NOMO-1 treated with dmso at 0.1 percent for 144 hours (cell line): ENCODE results near the gene STAM2.
"Not testable (repeated sequence)": the region's sequence is repeated elsewhere in the genome, so short reads cannot be mapped to it uniquely, and the experiment has no call there.

Experiments
- DNase-seq: peaks from one replicate; lab custom pipeline; 2025; ENCODE audit not compliant: unreplicated experiment; lab: John Stamatoyannopoulos, UW

STAM2 gene

DNA sequence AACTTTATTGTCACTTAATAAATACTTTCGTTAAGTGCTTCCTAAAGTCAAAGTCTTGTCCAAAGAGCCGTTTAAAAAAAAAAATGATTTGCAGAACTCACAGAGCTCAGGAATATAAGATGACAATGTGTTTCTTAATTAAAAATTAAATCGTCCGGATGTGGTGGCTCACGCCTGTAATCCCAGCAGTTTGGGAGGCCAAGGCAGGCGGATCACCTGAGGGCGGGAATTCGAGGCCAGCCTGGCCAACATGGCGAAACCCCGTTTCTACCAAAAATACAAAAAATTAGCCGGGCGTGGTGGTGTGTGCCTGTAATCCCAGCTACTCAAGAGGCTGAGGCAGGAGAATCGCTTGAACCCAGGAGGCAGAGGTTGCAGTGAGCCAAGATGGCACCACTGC is 68.4 kb downstream of the STAM2 start:
- DNase-seq, result not testable (repeated sequence)

DNA sequence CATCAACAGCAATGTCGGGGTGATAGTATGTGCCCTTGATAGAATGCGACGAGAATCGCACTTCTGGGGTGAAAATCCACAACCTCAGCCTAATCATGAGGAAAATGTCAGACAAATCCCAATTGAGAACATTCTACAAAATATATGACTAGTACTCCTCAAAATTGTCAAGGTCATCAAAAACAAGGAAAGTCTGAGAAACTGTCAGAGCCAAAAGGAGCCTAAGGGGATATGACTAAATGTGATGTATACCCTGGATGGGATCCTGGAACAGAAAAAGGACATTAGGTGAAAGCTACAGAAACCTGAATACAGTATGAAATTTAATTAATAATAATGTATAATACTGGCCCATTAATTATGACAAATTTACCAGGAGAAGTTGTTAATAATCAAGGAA is 69.1 kb downstream of the STAM2 start:
- no peak for DNase-seq

DNA sequence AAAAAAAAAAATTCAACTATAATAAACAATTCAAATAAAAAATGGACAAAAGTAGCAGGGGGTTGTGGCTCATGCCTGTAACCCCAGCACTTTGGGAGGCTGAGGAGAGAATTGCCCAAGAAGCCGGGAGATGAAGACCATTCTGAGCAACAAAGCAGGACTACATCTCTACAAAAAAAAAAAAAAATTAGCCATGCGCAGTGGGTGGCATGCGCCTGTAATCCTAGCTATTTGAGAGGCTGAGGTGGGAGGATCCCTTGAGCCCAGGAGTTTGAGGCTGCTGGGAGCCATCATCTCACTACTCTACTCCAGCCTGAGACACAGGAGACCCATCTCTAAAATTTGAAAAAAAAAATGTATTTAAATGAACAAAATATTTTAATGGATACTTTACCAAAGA is 72.3 kb downstream of the STAM2 start:
- no peak for DNase-seq

DNA sequence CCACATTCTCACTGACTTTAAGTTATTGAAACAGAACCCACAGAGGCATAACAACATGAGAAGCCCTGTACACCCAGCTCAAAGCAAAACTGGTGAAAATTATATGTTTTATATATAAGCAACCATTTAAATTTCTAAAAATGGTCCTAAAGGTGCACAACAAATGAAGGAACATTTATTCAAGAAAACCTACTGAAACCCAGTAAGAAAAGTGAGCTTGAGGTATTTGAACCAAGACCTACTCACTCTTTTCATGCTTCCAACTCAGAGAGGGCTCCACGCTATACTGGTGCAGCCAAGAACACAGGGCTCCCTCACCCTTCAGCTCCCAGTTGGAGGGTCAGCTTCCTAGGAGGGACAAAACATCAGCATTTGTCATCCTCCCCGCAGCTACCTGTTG is 74.6 kb downstream of the STAM2 start:
- no peak for DNase-seq

DNA sequence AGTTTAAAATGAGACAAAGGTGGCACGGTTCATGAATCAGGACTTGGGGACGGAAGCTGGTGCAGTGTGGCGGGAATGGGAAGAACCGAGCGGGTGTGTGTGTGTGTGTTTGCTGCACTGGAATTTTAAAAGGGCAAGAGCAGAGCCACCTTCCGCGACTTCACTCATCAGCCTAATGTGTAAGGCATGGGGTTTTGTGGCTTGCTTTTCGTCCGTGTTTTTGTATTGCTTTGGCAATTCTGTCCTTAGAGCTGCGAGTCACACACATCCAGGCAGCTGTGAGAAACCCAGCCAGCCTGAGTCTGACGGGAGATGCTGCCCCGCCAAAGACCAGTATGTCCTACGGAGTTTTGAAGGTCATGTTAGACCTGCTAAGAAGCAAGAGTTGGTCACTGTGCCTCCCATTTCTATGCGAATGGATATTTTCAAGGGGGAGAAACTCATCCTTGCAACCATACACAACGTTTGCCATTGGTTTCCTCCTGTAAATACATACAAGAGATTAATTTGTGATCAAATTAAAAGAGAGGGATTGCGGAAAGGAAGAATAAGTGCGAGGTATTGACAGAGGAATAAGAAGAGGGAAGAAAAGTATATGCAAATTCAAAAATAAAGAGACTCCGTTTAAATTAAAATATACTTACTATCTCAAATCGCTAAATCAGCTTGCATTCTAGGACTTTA is 76.1 kb downstream of the STAM2 start:
- DNase-seq, result peak; percentile 19

DNA sequence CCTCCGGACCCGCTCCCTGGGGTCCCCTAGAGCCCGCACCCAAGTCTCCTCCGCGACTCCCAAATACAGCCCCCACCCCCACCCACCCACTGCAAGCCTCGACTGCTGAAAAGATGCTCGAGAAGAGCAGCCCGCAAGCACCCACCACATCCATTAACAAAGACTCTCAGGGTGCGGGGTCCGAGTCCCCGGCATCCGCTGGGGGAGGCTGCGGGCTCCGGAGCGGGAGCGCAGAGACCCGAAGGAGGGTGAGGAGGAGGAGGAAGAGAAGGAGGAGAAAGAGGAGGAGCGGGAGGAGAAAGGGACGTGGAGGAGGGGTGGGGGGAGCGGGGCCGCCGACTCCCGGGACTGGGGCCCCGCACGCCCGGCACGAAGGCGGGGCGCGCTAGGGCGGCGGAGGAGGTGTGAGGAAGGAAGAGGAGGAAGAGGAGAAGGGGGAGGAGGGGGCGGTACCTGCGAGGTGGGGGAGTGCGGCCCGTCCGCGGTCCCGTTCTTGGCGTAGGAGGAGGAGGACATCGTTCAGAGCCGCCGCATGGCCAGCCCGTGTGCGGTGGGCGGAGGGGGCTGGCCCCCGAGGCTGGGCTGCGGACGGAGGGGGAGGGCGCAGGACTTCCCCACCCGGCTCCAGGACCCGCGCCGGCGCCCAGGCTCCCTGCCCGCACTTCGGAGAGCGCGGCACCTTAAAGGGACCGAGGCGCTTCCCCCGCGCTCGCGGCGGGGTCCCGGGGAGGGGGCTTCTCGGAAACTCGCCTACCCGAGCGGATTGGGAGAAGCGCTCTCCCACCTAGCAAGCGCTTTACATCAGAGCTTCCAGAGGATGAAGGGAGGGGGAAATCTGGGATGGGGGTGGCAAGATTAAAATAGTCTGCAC is 76.8 kb downstream of the STAM2 start, which contains the start of gene CACNB4:
Gene CACNB4, minus strand, starts transcription at position 549 of the 871 bp plus-strand sequence.
- DNase-seq, result no peak

DNA sequence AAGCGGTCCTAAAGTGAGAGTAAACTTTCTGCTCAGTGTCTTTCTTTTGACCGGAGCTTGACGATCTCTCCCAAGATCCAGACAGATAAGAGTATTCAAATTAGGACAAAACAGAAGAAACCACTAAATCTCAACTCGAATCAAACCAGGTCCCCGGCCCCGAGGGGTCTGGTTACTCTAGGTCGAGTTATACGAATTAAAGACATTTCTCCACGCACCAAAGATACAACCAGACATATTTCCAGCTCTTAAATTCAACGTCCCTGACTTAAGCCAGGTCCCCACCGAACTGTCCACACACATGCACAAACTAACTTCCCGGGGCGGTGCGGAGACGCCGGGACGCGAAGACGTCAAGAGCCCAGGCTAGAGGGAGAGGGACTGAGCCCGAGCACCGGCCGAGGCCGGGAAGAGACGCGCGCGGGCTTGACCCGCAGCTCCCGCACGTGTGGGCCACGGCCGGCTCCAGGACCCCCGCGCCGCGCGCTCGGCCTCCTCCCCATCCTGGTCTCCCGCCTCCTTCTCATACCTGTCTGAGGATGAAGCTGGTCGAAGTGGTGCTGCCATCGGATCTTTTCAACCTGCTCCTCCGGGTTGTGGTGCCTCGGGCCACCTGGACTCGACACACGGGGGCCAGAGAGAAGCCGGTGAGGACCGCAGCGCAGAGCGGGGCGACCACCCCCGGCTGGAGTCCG is 77.6 kb downstream of the STAM2 start:
- DNase-seq, result no peak

DNA sequence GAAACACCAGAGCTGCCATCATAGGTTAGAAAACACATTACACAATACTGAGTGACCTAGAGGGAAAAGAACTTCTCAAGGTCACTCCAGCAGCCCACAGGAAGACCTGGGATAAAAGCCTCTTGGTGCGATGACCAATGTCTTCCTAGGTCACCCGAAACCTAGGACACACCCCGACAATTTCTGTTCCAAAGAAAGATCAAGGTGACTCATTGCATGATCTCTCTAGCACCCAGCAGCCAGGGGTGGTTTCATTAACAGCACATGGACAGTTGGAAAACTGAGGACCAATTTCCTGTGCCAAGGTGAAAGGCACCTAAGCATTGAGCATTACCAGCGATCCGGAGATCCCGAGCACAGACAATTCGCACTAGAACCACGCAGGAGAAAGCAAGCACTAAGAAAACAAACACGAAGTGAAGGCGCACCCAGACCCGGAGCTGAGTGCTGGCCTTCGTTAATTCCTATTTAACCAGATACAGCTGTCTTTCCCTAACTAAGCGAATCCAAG is 78.2 kb downstream of the STAM2 start:
- no peak for DNase-seq

DNA sequence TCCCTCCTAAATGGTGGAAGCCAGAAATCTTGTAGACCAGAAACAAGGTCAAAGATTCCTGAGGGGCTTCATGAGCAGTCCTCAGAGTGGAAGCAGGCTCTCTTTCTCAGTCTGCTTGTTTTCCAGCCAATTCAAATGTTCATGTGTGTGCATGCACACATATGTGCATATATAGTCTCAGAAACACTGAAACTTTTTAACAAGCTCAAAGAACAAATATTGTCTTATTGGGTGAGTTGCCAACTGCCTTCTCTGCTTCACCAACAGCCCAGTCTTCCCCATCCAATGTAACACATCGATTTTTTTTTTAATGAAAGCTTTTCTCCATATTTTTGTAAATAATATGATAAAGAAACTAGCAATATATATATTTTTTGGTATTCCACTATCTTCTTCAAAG is 80.4 kb downstream of the STAM2 start:
- no peak for DNase-seq

DNA sequence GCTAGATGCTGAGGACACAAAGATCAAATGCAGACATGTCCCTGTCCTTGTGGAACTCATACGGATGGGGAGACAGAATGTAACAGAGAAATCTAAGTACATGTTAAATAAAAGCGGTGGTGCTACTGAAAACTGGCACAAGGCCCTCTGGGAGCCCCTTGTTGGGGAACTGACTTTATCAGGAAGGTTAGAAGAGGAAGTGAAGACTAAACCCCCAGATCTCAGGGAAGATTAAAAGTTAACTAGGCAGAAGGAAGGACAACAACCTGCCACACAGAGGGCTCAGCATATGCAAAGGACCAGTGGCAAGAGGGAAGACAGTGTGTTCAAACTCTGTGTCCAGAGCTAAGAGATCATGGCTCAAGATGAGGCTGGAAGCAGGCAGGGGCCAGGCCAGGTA is 81.5 kb downstream of the STAM2 start:
- no peak for DNase-seq

DNA sequence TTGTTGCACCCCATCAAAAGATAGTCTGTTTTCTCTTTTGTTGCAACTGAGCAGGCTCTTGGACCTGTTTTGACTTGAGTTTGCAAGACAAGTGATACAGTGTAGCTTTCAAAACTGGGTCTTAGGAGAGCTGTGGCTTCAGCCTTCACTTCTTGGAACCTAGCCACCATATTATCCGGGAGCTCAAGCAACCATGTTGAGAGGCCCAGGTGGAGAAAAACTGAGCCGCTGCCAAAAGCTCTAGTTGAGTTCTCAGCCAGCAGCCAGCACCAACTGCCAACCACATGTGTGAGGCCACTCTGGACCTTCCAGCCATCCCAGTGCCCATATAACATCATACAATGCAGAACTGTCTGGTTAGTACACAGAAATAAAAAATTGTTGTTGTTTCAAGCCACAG is 82.1 kb downstream of the STAM2 start:
- DNase-seq, result no peak

DNA sequence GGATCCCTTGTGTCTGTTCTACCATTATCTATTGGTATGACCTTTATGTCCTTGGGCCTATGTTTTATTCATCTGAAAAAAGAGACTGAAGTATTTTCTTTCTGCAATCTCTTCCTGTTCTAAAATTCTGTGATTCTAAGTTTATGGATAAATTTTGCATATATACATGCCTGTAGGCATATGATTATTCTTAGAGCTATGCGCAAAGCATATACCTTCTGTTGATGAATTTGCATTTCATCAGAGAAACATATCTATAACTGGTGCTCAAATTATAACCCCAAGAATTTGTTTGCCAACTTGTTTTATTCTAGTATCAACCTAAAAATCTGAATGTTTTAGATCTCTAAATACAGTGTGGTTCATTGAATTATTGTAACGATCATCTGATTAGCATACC is 83.5 kb downstream of the STAM2 start:
- DNase-seq, result no peak

DNA sequence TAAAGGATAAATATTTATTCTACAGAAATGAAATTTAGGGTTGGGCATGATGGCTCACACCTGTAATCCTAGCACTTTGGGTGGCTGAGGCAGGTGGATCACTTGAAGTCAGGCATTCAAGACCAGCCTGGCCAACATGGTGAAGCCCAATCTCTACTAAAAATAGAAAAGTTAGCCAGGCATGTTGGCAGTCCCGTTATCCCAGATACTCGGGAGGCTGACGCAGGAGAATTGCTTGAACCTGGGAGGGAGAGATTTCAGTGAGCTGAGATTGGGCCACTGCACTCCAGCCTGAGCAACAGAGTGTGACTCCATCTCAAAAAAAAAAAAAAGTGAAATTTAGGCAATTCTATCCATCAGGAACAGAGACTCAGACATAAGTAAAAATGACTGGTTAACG is 84.8 kb downstream of the STAM2 start:
- not testable (repeated sequence) for DNase-seq

DNA sequence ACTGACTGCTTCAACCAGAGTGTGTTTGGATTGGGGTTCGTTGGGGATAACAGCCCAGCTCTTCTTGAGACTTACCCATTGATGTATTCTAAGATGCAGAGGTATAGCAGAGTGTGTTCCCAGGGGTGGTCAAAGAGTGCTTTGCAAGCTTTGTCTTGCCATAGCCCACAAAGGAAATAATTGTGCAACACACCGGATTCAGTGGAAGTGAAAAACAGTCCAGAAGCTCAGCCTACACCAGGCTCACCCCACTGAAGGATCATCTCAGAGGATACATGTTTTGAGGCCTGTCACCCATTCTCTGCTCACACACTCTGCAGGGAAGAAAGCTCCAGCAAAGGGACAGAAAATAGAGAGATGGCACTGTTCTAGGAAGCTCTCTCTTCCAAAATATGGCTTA is 86.3 kb downstream of the STAM2 start:
- DNase-seq, result peak; percentile 57

DNA sequence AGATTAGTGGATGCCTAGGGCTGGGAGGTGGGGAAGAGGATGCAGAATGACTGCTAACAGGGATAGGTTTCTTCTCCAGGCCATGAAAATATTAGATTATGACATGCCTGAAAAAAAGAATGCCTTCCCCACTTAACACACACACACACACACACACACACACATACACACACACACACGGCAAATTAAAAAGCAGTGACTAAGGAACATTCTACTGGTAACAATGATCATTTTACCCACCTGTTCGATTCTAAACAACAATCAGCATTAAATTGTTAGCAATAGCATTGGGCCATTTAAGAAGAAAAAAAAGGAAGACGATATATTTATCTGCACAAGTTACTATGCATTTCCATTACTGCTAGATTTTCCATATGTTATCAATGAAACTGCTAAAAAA is 87.6 kb downstream of the STAM2 start:
- no peak for DNase-seq

DNA sequence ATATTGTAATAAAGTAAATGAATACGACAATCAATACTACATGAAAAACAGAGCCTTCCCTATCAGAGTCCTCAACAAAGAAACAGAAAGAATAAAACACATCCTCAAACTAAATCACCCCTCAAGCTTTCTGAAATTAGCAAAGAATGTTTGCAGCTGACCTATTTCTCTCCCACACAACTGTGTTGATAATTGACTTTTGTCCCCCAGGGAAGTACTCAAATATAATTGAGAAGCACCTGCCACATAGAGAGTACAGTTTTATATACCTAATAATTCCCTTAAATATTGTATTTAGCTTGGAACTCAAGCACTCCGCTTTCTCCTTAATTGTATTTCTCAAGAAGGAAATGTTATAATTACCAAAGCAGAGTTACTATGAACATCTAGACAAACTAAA is 89.3 kb downstream of the STAM2 start:
- DNase-seq, result no peak

DNA sequence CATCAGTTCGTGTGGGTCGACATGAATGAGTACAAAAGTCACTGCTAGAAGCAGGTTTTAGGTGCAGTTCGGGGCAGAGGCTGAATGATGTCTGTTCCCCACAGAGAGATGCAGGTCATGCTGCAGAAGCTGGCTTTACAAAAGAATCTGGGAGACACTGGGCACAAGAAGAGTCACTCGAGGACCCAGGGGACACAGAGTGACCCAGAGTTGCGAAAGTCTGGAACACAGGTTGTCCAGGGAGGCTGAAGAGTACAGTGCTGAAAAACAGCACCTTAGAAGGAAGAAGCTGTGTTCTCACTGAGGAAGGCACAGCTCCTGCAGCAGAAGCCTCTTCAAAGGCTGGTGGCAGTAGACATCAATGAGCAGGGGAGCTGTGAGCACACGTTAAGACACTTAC is 91.5 kb downstream of the STAM2 start:
- no peak for DNase-seq

DNA sequence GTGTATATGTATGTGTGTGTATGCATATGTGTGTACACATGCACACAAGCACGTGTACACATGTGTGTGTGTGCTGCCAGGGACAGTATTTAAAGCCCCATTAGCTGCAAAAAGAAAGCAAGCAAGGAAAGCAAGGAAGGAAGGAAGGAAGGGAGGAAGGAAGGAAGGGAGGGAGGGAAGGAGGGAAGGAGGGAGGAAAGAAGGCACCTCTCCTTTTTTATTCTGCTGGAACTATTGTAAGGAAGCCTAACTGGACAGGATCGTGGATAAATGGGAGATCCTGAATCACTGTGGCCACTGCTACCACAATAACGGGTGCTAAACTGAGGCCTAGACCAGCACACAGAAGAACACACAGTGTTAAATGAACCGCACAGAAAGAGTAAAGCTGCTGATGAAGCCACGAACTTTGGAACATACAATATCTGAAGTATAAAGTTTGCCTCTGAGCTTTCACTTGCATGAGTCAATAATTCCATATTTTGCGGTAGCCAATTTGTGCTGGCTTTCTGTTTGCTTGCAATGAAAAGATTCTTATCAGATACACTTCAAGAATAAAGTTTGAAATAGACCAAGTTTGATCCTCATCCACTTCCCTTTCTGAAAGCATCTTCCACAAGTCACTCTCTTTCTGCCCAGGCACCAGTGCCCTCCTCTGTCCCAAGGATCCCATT is 92.2 kb downstream of the STAM2 start:
- no peak for DNase-seq

DNA sequence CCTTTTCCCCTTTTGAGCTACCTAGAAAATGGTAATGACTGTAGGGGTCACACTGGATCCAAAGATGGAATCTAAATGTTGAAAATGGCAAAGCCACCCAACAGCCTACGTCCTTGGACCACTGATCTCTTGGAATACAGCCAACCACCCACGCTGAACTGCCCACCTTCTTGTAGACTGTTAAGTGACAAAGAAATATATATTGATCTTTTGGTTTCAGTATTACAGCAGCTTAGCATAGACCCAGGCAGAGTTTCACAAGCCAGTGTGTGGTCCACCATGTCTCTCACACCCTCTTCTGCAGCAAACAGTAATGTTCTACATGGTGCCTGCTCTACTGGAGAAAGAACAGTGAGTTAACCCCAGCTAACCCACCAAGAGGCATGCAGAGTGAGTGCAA is 96.9 kb downstream of the STAM2 start:
- no peak for DNase-seq

DNA sequence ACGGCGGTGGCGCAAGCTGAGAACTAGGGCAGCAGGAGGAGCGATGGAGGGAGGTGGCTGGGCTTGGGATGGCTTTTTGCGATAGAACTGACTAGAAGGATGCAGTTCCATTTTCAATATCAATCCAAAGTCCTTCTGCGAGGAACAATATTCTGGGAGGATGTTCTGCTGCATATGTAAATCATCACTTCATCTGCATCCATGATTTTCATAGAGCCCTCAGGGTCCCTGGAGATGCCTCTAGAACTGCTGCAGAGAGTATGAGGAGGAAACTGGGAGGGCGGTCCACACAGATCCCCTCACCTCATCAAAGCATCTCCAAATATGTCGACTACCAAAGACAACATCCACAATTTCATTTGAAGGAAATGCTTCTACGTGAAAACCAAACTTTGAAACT is 97.5 kb downstream of the STAM2 start:
- DNase-seq, result no peak

DNA sequence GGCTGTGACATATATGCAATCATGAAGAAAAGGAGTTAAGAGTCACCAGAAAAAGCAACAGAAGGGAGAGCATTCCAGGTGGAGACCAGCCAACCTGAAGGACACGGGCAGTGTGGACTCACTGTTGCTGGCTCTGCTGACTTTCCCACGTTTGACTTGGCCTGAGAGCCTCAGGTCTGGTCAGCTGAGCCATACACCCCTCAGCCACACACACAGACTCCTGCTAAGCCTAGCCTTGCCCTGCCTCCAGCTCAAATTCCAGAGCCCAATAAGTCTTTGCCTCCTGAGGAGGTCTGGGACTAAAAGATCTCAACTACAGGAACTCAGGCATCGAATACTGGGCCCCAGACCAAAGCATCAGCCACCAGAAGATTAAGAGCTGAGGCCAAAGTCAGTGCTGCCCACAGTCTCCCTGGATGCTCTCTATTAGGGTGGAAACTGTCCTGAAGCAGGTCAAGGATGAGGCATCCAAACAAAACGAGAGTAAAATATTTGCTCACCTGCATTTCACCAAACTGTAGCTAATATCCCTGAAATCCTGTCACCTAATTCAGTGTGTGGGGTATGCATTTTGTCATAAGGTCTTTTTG is 100.0 kb downstream of the STAM2 start:
- DNase-seq, result no peak
